ENCODE data around the gene ACOT11.

ACOT11 gene

DNA sequence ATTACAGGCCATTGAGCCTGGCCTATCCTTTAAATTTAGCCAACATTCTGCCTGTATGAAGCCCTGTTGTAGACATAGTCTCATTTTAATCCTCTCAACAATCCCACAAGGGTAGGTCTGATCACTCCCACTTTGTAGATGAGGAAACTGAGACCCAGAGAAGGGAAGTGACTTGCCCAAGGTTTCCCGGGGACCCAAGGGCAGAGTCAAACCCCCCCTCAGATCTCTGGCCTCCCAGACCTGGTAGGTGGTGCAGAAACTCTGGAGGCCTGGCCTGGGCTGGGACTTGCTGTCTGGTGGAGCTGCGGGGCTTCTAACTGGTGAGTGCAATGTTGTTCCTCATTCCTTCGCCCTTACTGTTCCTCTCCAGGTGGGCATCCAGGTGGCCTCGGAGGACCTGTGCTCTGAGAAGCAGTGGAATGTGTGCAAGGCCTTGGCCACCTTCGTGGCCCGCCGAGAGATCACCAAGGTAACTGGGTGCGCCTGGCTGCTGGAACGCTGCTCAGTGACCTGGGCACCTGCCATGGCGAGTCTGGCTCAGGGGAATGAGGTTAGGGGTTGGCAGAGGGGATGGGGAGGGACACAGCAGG, 45.6 kb downstream of the ACOT11 start:
- no peak for DNase-seq

DNA sequence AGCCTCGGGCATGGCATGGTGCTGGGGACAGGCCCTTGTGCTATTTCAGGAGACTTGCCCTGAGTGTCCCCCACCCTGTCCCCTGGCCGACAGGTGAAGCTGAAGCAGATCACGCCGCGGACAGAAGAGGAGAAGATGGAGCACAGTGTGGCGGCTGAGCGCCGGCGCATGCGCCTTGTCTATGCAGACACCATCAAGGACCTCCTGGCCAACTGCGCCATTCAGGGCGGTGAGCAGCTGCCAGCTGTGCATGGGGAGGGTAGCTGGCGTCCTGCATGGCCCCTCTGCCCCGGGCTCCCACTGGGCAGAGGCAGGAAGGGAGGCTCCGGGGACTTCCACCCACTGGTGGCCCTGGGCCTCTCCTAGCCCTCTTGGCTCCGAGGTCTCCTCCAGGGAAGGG, 46.4 kb downstream of the ACOT11 start:
- no peak for DNase-seq

DNA sequence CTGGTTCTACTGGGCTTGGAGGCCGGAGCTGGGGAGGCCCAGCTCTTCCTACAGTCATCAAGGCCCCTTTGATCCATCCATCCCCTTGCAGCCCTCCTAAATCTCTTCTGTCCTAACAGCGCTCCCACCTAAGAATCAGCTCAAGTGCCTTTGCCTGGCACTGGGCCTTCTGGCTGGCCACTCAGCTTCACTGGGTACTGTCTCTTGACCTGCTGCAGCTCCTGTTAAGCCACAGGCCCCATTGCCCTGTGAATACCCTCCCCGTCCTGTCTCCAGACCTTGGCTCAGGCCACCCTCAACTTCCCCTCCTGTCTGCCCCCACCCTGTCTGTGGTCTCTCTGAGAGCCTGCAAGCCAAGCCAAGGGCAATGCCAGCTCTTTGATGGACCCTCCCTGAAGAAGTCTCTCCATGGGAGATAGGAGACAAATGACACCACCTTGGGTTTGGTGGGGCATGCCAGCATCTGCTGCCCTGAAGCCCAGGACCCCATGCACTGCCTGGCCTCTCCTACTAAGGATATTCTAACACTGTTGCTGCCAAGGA, 48.0 kb downstream of the ACOT11 start:
- DNase-seq: no peak

DNA sequence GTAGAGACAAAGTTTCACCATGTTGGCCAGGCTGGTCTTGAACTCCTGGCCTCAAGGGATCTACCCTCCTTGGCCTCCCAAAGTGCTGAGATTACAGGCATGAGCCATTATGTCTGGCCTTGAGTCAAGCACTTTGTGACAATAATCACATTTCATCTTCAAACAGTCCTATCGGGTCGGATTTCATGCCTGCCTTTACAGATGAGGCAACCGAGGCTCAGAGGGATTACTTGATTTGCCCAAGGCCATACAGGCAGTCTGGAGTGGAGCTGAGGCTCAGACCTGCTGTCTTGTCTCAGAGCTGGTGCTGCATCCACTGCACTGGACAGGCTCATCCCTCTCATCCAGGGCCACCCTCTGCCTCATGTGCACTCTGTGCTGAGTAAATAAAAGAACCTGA, 48.7 kb downstream of the ACOT11 start:
- DNase-seq: no peak

DNA sequence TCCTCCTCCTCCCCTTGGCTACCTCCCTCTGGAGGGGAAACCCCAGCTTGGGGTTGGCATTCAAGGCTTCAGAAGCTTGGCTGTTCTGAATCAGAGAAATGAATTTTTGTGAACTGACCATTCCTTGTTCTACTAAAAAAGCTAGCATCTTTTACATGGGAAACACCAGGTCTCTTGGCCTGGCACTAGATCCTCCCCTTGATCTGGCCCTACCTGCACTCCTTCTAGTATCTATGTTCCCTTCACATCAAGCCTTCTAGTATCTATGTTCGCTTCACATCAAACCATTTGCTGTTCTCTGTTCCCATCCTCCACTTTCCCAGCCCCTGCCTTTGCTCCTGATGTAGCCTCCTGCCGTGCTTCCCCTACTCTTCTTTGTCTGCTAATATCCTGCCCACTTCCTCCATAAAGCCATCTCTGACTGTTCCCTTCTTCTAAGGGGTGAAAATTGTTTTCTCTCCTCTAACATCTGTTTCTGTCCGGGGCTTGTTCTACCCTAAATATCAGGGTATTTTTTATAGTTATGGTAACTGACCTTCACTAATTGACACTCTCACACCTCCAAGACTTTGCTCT, 49.5 kb downstream of the ACOT11 start:
- no peak for DNase-seq

DNA sequence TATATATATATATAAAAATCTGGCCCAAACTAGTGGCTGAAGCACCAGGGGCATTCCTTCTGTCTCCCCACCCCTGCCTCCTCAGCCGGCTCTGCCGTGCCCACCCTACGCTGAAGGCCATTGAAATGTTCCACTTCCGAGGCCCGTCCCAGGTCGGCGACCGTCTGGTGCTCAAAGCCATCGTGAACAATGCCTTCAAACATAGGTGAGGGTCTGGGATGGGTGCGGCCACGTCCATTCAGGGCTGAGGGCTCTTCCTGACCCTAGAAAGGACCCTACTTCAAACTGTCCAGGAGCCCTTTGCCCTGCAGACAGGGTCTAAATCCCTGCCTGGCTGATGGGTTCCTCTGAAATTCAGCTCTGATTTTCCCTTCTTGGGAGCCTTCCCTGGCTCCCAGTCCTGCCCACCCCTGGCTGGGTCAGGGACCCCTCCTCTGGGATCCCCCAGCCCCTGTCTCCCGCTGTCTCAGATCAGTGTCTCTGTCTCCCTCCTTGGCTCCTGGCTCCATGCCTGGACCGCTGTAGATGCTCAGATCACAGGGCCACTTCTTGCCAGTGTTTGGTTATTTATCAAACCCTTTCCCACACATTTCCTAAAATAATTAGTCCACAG, 51.3 kb downstream of the ACOT11 start:
- no peak for DNase-seq

DNA sequence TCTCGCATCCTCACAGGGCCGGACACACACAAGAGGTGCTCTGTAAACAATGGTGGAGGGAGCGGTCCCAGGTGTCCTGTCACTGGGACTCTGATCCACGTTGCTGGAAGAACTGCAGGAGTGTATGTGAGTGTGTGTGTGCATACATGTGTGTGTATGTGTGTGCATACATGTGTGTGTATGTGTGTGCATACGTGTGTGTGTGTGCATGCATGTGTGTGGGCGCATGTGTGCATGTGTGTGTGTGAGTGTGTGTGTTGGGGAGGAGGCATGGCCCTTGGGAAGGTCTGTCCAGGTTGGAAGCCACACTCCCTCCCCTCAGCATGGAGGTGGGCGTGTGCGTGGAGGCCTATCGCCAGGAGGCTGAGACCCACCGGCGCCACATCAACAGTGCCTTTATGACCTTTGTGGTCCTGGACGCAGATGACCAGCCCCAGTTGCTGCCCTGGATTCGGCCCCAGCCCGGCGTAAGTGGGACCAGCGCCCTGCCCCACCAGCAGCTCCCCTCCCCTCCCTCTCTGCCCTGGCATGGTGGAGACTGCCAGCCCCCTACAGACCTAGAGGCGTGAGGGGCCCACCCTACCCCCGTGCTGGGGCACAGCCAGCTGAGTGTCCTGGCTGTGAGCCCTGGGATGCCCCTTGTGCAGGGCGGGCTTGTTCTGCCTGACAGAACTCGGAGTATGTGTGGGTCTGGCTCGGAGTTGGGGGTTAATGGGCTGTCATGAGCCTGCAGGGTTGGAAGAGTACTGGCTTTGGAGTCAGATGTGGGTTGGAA, 53.1 kb downstream of the ACOT11 start:
- no peak for DNase-seq

DNA sequence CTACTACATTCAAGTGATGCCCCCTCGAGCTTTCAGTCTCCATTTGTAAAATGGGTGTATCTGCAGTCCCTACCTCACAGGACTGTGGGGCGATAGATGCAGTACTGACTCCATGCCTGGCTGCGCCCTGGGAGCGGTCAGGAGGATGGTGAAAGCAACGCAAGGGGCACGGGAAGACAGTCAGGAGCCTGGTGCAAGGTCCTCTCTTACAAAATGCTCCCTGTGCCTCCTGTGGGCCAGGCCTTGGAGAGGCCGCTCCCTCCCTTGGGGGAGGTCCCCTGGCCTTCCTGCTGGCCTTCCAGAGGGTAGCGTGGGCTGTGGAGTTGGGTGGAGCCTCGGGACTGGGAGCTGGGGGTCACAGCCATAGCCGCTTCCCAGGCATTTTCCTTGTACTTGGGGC, 53.7 kb downstream of the ACOT11 start:
- no peak for DNase-seq

DNA sequence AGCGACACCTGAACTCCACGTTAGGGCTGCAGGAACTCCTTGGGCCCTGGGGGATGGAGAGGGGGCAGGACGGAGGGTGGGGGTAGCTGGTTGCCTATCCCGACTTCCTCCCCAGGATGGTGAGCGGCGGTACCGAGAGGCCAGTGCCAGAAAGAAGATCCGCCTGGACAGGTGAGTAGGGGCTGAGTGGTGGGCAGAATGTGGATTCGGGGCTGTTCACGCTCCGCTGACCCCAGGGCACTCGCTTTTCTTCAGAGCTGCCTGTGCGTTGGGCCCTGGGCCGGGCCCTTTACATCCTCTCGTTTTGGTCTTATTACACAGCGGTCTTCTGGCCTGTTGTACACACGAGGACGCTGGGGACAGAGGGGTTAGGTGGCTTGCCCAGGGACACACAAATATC, 54.5 kb downstream of the ACOT11 start:
- DNase-seq: no peak

DNA sequence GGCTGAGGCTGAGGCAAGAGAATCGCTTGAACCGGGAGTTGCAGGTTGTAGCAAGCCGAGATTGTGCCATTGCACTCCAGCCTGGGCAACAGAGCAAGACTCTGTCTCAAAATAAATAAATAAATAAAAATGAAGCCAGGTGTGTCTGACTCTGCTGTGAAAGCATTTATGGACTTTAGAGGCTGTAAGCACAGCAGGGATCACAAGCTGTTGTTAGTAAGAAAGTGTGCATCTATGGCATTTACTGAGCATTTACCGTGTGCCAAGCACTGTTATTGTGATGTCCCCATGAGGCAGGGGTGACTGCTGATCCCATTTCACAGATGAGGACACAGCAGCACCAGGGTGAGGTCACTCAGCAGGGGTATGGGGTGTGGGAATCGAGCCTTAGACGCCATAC, 55.2 kb downstream of the ACOT11 start:
- DNase-seq: no peak

DNA sequence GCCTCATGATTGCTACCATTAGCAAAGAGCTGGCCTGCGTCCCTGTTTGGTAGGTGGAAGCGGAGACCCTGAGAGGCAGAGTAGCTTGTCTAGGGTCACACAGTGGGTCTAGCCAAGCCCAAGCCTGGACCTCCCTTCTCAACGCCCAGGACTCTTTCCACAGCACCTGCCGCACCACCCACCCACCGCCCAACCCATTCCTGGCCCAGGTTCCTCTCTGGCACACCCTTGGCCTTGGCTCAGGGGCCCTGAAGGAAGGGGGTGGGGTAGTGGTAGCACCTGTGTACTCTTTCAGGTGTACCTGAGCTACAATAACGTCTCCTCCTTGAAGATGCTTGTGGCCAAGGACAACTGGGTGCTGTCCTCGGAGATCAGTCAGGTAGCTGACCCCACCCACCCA, 56.0 kb downstream of the ACOT11 start:
- no peak for DNase-seq

DNA sequence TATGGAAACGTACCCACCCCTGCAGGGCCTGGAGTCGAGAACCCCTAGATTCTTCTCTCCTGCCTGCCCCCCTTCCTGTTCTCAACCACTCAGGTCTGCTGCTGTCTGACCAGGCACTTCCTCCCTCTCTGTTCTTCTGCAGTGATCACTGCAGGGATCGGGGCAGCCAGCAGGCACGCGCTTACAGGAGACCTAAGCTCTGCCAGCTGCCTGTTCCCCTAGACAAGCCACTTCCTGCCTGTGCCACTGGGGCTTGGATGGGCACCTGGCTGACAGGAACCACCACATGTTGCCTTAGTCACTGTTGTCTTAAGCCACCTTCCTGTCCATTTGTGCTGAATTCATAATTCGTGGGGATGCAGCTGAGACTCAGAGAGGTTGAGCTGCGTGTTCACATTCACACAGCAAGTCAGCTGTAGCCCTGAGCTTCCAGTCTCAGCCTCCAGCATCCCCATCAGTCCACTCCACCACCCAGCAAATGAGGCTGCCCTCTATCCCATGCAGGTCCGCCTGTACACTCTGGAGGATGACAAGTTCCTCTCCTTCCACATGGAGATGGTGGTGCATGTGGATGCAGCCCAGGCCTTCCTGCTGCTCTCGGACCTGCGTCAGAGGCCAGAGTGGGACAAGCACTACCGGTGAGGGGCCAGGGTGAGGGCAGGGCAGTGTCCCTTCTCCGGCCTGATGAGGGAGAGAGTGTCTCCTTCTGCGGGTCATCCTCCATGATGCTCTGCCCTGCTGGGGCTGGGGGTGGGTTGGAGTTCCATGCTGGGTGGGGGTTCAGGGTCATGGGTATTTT, 56.7 kb downstream of the ACOT11 start:
- DNase-seq: no peak

DNA sequence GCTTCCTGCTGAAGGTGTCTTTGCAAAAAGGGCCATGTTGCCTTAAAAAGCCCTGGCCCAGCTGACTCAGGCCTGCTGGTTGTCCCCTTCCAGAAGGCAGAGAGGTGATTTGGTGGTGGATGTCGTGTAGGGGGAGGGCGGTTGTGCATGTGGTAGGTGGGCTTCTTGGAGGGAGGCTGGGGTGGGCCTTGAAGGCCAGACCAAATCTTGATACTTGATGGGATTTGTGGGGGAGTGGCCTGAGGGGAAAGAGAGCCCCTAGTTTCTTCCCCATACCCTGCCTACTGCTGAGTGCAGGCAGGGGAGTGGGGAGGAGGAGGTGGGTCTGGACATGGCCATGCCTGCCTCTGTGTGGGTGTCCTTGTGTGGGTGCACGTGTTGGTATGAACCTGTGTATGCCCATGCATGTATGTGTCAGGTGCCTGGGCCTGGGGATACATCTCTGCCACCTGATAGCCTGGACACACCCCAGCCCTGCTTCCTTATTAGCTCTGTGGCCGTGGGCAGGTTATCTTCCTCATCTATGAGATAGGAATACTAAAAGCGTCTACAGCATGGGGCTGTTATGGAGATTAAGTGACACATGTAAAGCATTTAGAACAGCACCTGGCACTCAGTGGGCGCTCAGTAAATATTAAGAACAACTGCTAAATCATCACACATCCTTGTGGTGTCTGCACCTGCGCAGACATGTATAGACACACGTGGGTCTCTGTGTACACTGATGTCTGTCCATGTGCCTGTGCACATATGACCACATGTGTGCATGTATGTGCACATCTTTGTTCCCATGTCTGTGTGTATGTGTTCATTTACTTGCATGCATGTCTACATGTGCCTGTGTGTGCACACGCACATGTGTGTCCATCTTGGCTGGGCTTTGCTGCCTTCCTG, 58.3 kb downstream of the ACOT11 start:
- DNase-seq: no peak

DNA sequence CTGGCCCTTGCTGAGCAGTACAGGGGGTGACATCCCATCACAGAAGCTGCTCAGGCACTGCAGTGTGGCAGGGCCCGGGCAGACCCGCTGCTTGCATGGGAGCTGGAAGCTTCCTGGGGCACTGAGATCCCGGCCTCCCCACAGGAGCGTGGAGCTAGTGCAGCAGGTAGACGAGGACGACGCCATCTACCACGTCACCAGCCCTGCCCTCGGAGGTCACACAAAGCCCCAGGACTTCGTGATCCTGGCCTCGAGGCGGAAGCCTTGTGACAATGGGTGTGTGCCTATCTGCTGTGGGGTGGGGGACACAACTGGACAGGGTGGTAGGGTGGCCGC, 58.9 kb downstream of the ACOT11 start:
- DNase-seq: no peak

DNA sequence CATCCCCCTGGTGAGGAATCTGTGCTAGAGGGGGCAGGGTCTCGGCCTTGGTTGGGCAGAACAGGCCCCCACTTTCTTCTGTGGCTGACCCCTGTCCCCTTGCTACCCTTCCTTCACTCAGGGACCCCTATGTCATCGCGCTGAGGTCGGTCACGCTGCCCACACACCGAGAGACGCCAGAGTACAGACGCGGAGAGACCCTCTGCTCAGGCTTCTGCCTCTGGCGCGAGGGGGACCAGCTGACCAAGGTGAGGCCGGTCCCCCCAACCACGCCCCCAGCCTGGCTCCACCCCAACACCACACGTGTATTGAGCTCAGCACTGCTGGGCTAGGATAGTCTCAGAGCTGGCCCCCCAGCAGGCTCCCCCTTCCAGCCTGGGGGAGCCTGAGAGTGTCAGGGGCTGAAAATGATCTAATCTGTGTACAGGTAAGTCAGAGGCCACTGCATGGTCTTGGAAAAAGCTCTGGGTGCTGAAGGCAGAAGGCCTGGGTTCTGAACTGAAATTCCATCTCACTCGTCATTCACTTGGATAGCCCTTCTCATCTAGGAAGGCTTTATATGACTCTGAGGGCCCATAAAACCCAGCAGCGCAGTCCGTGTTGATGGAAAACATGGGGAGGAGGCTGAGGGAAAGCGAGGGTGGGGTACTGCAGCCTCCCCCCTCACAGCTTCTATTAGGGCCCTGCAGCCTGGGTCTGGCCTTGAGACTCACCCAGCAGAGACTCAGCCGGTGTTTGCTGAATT, 60.0 kb downstream of the ACOT11 start:
- no peak for DNase-seq

DNA sequence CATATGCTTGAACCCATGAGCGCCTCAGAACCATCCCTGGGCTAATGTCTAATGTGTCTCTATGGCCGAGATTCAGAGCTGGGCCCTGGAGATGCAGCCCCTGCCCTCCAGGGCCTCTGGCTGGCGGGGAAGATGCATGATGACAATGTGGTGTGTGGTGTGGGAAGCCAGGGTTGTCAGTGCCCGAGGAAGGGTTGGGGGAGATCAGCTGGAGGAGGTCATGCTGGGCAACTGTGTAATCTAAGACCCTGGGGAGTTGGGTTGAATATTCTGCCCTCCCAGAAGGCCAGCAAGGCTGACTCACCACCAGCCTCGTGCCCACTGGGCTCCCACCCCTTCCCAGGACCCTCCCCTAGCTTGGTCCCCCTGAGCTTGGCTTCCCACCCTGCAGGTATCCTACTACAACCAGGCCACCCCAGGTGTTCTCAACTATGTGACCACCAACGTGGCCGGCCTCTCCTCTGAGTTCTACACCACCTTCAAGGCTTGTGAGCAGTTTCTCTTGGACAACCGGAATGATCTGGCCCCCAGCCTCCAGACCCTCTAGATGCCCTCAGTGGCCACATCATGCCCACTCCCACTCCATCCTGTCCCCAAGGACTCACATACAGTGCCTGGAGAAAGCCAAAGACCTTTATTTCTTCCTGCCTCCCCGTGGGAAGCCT, 60.7 kb downstream of the ACOT11 start:
- no peak for DNase-seq

DNA sequence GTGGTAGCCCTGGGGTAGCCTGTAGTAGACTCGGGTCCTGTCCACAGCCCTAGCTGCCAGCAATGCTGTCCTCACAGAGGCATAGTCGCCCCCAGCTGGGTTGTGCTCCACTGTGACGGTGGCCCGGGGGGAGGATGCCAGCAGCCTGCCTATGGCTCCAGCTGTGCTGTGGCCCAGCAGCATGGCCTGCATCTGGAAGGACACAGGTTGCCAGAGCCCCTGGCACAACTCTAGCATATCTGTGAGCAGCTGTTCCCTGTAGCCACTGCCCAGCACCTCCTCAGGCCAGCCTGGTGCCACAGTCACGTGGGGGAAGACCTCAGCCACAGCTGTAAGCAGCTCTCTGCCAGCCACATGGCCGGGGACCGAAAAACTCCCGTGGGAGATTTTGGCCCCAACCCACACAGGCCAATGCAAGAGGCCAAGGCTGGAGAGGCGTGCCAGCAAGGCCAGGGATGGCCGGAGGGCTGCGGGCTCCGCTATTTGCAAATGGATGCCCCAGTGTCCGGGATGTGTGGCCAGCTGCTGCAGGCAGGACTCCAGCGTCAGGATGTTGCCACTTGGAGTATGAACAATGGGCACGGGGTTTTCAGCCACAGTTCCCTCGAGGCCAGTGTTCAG, 61.4 kb downstream of the ACOT11 start:
- no peak for DNase-seq

DNA sequence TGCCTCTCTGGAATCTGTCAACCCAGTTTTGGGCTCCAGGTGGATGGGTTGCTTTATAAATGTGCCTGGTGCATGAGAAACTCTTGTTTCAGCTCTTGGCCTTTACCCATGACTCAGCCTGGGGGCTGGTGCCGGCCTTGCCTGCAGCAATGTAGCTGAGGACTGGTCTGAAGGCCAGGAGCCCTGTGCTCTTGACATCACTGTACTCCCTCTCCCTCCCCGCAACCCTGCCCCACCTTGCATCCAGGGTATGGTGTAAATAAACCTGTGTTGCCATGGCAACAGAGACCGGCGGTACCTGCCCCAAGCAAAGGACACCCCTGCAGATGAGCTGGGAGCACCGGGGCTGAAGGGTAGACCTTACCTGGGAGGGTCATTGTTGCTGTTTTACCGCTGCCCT, 62.0 kb downstream of the ACOT11 start:
- no peak for DNase-seq

DNA sequence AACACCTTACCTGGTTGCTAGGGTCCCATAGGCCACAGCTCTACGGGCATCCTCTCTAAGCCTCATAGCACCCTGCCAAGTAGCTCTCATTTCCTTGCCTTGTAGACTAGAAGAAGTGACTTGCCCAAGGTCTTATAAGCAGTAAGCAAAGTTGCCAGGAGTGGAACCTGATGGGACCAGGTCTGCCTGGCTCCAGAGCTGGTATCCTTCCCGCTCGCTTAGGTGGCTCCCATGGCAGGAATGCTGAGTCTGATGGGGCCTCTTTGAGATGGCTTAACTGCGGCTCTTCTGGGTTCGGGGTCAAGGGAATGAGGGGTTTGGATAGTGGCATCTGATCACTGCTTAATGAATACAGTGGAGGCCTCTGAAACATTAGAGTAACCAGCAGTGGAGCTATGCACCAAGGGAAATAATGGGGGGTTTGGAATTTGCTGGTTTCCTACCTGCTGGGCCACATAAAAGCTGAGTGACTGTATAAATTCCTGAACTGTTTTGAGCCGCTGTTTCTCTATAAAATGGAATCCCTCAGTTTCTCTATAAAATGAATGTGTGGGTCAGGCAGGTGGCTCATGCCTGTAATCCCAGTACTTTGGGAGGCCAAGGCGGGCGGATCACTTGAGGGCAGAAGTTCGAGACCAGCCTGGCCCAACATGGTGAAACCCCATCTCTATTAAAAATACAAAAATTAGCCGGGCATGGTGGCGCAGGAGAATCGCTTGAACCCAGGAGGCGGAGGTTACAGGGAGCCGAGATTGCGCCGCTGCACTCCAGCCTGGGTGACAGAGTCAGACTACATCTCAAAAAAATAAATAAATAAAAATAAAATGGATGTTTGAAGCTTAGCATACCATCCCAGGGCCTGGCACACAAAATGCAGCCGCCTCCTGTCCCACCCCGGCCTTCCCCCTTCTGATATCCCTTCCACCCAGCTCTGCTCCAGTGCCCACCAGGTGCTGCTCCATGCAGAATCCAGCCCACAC, 62.9 kb downstream of the ACOT11 start:
- DNase-seq: no peak

Data from activated CD4-positive, CD25-positive, alpha-beta regulatory T cell treated with anti-CD3 and anti-CD28 coated beads, Interleukin-2, amount 50 U/mL, for 72 hours (primary cell).